MV-4-11 (cell line): ENCODE data around the gene ATP10D.
"Not testable (repeated sequence)": the region's sequence is repeated elsewhere in the genome, so short reads cannot be mapped to it uniquely, and the experiment has no call there.

ENCODE experiments used
- DNase-seq: peaks from one replicate; lab custom pipeline; 2025; lab: John Stamatoyannopoulos, UW

ATP10D gene

DNA sequence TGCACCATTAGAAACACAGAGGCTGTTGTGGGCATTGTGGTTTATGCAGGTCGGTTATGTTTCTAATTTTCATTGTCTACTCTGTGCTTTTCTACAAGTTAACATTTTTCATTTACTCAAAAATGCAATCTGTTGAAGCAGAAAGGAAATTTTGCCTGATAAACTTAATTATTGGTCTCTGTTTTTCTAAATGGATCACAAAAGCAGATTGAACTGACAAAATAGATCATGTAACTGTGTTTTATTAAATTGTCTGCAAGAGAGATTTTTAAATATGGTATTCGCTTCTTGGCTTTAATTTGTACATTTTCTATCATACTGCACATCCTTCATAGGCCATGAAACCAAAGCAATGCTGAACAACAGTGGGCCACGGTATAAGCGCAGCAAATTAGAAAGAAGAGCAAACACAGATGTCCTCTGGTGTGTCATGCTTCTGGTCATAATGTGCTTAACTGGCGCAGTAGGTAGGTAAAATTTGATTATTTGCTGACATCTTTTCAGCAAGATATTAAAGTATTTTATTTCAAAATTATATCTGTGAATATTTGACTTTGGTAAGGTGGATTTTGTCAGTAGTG is 50.6 kb downstream of the ATP10D start:
- no peak for DNase-seq

DNA sequence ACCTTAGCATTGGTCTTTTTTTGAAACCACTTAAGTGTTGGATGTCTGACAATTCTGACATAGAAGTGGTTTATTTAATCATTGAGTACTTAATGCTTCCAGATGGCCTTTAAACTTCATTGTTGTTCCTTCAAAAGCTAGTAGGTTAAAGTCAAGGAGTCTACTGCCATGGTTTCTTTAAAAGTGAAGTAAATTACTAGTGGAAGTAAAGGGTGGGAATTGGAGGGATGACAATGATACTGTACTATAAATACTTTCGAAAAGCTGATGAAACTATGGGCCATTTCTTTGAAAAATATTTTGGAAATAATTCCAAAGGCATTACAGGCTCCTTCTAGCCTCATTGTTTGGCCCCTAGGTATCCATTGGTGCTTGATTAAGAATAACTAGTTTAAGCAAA is 51.9 kb downstream of the ATP10D start:
- DNase-seq = no peak

DNA sequence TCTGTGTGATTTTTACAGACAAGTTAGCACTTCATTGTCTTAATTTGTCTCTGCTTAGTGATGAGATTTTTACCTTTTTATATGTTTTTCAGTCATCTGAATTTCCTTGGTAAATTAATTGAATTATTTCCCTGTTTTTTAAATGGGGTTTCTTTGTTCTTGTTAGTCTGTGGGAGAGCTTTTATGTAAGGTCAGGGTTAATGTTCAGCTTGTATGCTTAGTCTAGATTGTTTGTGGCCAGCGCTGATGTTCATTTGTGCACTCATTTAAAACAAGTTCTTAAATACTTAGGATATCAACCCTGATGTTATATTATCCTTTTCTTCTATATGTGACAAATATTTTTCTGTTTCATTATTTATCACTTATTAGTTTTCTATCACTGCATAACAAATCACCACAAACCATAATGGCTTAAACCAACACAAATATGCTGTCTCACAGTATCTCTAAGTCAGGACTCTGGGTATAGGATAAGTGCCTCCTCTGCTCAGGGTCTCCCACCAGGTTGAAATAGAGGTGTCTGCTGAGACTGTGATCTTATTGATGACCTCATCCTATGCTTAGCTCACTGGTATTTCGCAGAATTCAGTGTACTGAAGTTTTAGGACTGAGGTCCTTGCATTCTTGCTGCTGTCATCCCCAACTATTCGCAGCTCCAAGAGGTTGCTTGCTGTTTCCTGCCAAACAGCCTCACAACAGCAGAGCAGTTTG is 53.2 kb downstream of the ATP10D start:
- DNase-seq = no peak

DNA sequence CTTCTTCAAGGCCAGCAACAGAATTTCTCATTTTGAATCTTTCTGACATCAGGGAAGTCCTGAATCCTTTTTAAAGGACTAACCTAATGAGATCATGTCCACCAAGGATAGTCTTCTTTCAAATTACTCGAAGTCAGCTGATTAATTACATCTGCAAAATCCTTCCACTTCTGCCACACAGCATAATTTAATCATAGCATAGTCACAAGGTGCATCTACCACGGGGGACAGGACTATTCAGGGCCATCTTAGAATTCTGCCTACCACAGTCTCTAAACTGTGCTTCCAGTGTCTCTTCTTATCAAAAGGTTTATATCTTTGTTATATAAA is 53.7 kb downstream of the ATP10D start:
- no peak for DNase-seq

DNA sequence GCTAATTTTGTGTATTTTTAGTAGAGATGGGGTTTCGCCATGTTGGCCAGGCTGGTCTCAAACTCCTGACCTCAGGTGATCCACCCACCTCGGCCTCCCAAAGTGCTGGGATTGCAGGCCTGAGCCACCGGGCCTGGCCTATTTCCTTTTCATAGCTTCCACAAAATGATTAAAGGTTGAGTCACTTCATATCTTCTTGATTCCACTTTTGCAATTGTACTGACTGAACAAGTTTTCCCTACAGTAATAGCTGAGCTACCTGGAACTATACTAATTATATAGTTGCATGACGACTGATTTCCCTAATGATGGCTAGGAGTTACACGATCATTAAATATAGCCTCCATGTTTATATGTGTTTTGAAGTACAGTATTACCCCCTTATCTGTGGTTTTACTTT is 57.6 kb downstream of the ATP10D start:
- not testable (repeated sequence) for DNase-seq

DNA sequence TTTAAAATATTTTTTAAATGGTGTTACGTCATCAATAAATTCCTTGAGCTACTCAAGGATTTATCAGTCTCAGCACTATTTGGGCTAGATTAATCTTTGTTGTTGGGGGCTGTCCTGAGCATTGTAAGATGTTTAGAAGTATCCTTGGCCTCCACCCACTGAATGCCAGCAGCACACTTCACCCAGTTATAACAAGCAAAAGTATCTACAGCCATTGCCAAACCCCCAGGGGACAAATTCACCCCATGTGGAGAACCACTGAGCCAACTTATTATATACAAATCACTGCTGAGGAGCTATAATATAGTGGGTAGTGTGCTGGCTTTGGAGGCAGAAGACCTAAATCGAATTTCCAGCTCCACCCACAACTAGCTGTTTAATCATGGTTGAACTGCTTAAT is 58.3 kb downstream of the ATP10D start:
- DNase-seq = no peak

DNA sequence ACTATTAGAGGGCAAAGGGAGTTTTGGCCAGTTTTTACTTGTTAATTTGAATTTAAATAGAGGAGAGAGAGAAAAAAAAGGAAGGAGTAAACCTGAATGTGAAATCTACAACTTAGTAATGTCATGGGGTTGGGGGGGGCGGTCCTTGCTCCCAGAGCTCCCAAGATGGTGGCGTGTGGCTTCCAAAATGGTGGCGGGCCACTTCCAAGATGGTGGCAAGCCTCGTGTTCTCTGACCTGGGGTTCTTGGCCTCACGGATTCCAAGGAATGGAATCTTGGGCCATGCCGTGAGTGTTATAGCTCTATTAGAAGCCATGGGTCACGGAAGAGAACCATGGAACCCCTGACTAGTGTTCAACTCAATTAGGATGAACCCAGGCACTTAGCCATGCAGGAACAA is 65.3 kb downstream of the ATP10D start:
- DNase-seq = not testable (repeated sequence)

DNA sequence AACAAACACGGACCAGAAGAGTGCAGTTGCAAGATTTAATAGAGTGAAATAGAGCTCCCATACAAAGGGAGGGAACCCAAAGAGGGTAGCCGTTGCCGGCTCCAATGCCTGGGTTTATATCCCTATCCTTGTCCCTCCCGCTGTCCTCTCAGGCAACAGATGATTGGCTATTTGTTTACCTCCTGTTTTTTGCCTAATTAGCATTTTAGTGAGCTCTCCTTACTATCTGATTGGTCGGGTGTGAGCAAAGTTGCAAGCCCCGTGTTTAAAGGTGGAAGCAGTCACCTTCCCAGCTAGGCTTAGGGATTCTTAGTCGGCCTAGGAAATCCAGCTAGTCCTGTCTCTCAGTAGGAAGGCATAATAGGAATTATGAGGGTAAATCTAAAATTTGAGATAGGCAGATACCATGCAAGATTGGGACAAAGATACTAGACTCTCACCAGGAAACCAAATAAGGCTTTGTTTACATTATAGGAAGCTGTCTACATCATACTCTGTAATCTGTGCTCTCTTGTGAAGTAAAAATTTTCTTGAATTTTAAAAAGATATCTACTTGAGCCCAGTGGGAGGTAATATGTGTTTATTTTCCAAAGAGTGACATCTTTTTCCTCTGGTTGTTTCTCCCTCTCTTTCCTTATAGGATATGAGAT is 65.9 kb downstream of the ATP10D start:
- DNase-seq = no peak

DNA sequence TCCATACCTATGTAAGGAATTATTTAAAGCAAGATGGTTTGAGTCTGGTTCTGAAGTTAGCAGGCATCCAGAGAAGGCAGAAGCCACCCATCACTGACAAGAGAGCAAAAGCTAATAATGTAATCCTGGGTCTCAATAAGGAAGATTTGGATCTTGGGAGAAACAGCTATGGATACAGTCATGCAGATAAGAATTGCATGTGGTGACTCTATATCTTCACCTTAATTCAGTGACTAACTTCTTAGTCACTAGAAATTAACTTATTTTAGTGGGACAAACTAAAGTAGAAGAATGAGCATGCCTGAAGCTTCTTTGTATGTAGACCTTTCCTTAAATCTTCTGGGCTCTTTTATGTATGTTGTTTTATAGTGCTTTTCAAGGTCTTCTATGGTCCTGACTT is 66.6 kb downstream of the ATP10D start:
- no peak for DNase-seq

DNA sequence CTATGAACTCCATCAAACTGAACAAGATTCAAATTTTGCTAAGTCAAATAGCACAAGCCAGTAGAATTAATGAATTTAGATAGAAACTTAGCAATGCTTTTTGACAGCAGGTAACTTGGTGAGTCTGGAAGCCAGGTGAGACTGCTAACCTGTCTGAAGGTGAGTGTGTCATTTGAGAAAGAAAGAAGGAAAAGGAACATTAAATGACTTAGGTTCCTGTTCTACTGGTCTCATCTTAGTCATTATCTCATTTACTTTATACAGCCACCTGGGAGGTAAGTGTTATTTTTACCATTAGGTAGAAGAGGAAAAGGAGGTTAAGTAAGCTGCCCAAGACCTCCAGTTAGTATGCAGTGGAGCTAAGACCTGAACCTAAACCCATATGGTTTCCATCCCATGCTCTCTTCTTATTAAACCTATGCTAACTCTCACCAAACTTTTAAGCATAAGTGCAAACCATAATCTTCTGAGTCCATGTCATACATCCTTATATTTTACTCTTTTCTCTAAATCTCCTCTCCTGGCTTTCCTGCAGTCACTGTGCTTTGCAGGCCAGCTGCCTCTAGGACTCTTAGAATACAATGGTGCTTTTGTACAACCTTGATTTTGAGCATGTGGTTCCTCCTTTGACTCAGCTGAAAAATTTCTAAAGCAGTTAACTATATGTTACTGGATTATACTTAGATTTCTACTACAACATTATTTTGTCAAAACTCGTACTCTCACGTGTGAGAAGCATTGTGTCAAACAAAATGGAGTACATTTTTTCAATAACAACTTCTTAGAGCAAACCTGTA is 68.5 kb downstream of the ATP10D start:
- DNase-seq = no peak

DNA sequence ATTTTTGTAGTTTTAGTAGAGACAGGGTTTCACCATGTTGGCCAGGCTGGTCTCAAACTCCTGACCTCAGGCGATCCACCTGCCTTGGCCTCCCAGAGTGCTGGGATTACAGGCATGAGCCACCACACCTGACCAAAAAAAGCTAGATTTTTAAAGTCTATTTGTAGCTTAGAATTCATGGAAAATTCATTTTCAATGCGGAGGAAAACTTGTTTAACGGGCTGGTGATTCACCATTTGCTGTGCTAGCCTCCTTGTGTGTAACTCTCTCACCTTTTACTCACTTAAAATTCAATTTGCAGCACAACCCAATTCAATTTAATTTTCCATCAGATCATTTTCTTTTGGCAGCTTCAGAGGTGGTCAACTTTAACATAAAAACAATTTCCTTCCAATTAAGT is 70.8 kb downstream of the ATP10D start:
- not testable (repeated sequence) for DNase-seq

DNA sequence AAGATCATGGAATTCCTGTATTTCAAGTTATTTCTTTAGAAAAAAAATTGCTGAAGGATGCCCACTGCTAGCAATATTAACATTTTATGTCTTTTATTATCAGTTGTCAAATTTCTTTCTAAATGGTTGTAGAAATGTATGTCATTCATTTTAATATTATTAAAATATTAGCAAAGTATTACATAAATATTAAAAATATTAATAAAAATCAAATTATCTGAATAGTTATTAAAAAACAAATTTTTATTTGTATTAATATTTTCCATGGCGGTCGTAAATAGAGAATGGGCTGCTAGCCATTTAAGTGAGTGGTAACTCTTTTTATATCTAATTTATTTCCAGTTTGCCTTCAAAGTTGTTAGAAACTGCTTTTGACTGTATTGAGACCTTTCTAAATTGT is 72.2 kb downstream of the ATP10D start:
- no peak for DNase-seq

DNA sequence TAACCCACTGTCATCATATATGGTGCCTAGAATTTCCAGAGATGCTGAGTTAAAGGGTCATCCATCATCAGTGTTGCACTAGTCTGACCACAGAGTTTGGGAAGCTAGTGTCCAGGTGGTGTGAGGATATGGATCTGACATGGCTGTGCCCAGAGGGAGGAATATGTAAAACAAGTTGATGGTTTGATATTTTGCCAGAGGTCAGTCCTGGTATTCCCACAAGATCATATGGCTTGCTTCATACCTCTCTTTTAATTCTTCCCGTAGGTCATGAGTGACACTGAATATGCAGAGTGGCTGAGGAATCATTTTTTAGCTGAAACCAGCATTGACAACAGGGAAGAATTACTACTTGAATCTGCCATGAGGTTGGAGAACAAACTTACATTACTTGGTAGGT is 75.6 kb downstream of the ATP10D start:
- DNase-seq = no peak

DNA sequence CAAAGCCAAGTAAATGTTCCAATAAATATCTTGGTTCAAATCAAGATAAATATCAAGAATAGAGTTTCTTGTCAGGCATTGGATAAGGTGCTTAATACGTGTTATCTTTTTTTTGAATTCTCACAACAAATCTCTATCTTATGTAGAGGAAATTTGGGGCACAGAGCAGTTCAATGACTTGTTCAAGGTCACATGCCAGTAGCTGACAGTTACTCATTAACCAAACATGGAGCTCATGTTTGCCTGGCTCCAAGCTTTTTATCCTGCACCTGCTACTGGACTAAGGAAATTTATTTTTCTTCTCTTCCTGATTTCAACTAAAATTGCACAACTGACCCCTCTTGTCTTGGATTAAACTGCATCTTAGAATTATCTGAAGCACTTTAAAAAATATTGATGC is 76.3 kb downstream of the ATP10D start:
- no peak for DNase-seq

DNA sequence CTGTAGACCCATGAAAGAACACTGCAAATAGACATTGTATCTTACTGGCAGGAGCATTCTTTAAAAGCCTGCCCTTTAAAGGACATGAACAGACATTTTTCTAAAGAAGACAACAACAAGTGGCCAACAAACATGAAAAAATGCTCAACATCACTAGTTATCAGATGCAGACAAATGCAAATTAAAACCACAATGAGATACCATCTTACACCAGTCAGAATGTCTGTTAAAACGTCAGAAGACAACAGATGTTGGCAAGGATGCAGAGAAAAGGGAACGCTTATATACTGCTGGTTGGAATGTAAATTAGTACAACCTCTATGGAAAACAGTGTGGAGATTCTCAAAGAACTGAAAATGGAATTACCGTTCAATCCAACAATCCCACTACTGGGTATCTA is 77.2 kb downstream of the ATP10D start:
- DNase-seq = no peak

DNA sequence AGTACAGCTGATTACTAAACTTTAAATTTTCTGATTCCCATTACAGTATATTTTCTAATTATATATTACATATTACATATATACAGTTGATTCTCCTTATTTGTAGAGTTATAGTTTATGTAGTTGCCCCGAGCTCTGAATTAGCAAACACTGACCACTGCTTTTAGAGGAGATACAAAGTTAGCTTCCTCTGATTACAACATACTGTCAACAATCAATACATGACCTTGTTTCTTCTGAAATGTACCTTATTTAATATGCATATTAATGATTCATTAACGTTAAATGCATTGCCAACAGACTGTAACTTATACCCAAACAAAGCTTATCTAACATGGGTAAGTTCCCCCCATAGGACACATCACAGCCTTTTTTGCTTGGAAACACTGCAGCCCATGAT is 81.5 kb downstream of the ATP10D start:
- no peak for DNase-seq

DNA sequence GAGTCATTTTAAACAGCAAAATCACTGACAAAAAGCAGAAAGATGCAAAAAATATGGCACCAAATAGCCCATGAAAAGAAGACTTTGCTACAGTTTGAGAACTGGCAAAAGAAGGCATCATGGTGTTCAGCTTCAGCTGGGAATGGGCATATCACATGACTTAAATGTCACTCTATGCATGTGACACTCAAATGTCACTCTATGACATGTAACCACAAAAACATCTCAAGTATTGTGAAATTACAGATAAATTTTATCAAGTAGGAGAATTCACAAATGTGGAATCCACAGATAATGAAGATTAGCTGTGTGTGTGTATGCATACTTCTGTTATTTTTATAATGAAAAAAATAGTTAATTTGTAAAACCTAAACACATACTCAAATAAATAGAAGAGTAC is 81.9 kb downstream of the ATP10D start:
- no peak for DNase-seq

DNA sequence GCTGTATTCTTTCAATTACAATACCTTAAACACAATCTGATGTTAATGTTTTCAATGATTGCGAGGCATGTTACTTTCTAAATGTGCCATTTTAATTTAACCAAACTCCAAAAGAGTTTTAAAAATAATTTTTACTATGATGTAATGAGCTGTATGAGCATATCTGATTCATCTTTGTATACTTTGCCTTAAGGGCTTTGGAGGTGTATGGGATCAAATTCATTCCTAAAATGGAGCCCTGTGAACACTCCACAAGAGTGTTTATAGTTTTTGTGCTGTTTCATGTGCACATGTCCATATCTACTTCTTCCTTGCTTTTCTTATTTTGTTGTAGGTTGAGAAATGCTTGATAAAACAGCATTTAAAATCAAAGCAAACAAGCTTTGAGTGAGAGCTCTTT is 82.4 kb downstream of the ATP10D start:
- no peak for DNase-seq

DNA sequence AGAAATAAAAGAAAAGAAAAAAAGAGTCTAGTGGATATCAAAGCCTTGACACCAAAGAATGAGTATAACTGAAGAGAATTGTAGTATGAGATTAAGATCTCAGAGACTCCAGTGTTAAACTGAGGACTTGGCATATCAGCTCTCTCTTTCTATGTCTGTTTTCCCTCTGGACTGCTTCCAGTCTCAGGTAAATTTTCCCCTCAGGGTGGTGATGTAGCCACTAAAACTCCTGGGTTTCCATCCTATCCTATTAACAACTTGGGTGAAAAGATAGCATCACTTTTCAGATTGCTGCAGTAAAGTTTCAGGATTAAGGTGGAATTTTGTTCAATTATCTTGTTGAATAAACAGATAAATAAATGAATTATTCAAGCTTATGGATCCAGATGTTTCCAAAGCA is 85.7 kb downstream of the ATP10D start:
- DNase-seq = no peak

DNA sequence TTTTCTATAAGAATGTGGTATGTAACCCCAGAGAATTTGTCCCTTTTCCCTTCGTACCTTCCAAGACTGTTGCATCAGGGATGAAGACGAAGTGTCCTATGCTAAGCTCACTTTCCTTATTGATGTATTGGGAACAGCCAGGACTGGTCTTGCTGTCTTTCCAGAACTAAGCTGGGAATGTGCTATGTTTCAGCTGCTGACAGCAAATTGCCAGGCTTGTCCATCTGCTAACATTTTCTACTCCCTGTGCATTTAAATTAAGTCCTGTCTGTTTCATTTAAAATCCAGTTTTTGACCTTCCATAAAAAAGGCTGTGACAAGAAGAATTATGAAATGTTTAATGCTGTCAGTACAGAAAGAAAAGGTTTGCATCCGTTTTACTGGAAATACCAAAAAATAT is 87.9 kb downstream of the ATP10D start:
- DNase-seq = no peak

DNA sequence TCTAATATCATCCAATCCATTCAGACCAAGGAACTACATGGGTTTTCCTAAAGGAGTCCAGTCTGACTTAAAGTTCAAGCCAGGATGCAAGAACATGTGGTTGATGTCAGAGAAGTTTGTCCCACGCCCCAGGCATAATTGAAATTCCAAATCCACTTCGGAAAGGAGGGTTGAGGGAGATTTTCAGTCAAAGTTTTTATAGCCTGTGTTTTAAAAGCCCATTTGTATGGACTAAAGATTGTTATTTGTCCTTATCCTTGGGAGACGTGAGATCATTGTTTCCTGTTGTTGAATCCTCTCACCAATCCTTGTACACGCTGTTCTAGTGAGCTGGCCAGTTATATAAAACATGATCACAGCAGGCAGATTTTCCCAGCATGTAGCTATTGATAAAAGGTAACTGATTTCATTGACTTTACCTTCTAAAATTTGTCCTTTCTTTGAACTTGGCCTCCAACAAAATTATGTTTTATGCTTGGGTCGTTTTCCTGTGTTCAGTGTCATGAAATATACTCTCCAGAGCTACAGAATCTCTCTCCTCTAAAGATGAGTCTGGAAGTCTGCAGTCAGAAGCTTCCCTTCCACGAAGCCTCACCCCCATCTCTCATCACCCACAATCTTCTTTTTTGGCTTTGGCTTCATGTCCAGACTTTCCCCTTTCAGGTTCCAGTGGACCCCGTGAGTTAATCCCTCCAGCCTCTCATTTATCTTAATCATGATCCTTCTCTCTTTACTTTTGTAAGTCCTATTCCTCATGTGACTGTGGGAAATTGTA is 92.9 kb downstream of the ATP10D start:
- DNase-seq = no peak

DNA sequence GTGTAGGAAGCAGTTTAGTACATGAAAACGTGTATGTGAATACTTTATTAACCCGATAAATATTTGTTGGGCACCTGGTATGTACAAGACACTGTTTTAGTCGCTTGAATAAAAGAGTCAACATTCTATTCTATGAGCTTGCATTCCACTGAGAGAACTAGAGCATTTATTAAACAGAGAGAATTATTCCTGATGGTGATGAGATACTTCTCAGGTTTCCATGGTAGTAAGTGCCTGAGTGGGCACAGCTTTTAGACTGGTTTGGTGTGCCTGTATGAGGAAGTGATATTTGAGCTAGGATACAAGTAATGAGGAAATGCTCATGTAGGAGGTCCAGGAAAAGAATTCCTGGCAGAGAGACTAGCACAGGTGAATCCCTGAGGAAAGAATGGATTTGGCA is 94.2 kb downstream of the ATP10D start:
- DNase-seq = no peak
